Heart left ventricle (tissue), 16 donors: ENCODE results near the gene TMEM272. TPM values are rescaled to one million over a fixed set of nuclear protein-coding genes. Genes with fewer than 3 reads are reported as not detected.

Source experiments
- ATAC-seq, 4 donors: fragments of 200-7000 bp; cut with Tn5 transposase; one replicate each; pipeline ENCODE4 v1.9.1; 2020 to 2022; ENCODE audit warnings: moderate library complexity in 4 of 4, mild to moderate bottlenecking in 3 of 4, moderate number of reproducible peaks in 1 of 4
- DNase-seq, 5 donors: peaks; one replicate each; pipeline ENCODE4 v3.0.0-alpha.2; 2020
- H3K27ac ChIP-seq, 12 donors: fragments of 200-600 bp; sonication (generic) in 4 of 12; one replicate each; pipeline versions ENCODE4 v1.5.0 to v1.8.0; 2016 to 2022; ENCODE audit warnings: mild to moderate bottlenecking in 2 of 12
- H3K27me3 ChIP-seq, 9 donors: fragments of 200-600 bp; sonication (generic) in 2 of 9; one replicate each; pipeline versions ENCODE4 v1.5.1 to v1.8.0; 2016 to 2022; ENCODE audit warnings: mild to moderate bottlenecking in 3 of 9
- H3K36me3 ChIP-seq, 9 donors: fragments of 200-600 bp; sonication (generic) in 2 of 9; one replicate each; pipeline versions ENCODE4 v1.5.0 to v1.8.0; 2018 to 2022; ENCODE audit warnings: mild to moderate bottlenecking in 2 of 9
- H3K4me1 ChIP-seq, 12 donors: fragments of 200-600 bp; sonication (generic) in 4 of 12; one replicate each; pipeline versions ENCODE4 v1.5.0 to v1.8.0; 2016 to 2022; ENCODE audit warnings: mild to moderate bottlenecking in 3 of 12
- H3K4me3 ChIP-seq, 12 donors: fragments of 200-600 bp; sonication (generic) in 4 of 12; one replicate each; pipeline versions ENCODE4 v1.5.0 to v1.8.0; 2017 to 2022; ENCODE audit warnings: mild to moderate bottlenecking in 9 of 12, moderate library complexity in 4 of 12
- H3K9me3 ChIP-seq, 12 donors: fragments of 200-600 bp; sonication (generic) in 4 of 12; one replicate each; pipeline versions ENCODE4 v1.5.0 to v1.8.0; 2016 to 2022; ENCODE audit warnings: mild to moderate bottlenecking in 1 of 12
- POLR2A ChIP-seq, 2 donors: fragments of 450-650 bp; IDR thresholded peaks; one replicate each; pipeline ENCODE4 v1.6.1; 2017; ENCODE audit warnings: antibody characterized with exemption in 2 of 2, mild to moderate bottlenecking in 2 of 2, moderate library complexity in 2 of 2
- WGBS, 4 donors: extraction: QIAGEN DNeasy Blood & Tissue Kit in 2 of 4; methylation state at CpG; one replicate each; pipeline versions ENCODE4 v1.1.5 to v1.1.7; 2013 to 2018; 5-methylcytosine and 5-hydroxymethylcytosine counted together
- intact Hi-C, 10 donors: fragments of 100-400 bp; cut with DNase I; formaldehyde crosslinking; loops; one replicate each; pipeline versions ENCODE4 v1.11.1 to v1.14.2; 2022
- polyA plus RNA-seq, 2 donors: library from polyadenylated mRNA; stranded (reverse); fragments of 200-250 nt; gene quantifications; one replicate each; pipeline ENCODE4 v1.2.3, GENCODE V29; 2013
- total RNA-seq, 9 donors: library from RNA; depleted of rRNA in 2 of 9; stranded (reverse); fragments of >200 nt in 2 of 9; fragmentation: NEBNext Ultra II Directional in 3 of 9; extraction: Animal tissue kit (Norgen Biotek cat#: 25700) in 3 of 9; gene quantifications; one replicate each; pipeline versions ENCODE4 v1.1.0 to v1.2.4, GENCODE V29; 2016 to 2023
- TF ChIP-seq, protein P1 (sequence below), 12 donors: fragments of 200-600 bp; sonication (generic) in 4 of 12; IDR thresholded peaks; one replicate each; pipeline versions ENCODE4 v1.5.0 to v1.8.0; 2018 to 2022; ENCODE audit warnings: antibody characterized with exemption in 12 of 12, mild to moderate bottlenecking in 5 of 12
- donor health status: ischemic (EF 13 %, LVEDD 7.1; RV severe dilation, severe dysfunction).
- donor health status: healthy with polysubstance abuse.
- donor health status: DM: no; HTN: yes; CAD: no.
- donor health status: DM: no; HTN: no; CAD: no.
- donor health status: ischemic (EF 25% LVEDD 6.9; RV normal size, moderate dysfunction).
- donor health status: ischemic (EF 25% LVEDD 5.7; RV mildly dilated, moderate dysfunction).
- donor health status: healthy.
- donor health status: DM: yes; HTN: yes; CAD: no.
- donor health status: ischemic (EF 35%, LVEDD 5.7; RV mildly dilated, moderate dysfunction).
- donor health status: nonischemic (EF 11% LVEDD 7.7; RV severe dilation, severe dysfunction).
- donor health status: DM: yes; HTN: yes; CAD: no.
- donor health status: PGD.
- donor health status: ischemic (EF 29% LVEDD 5.4; RV normal size, mild dysfunction).
- donor health status: nonischemic (EF 23%, LVEDD 6.1; RV moderate dilation, normal function).

TMEM272 gene
- total and polyA plus RNA-seq, 11 donors, result 0.14 to 1.6 (median 0.33) TPM; not detected in 1

DNA sequence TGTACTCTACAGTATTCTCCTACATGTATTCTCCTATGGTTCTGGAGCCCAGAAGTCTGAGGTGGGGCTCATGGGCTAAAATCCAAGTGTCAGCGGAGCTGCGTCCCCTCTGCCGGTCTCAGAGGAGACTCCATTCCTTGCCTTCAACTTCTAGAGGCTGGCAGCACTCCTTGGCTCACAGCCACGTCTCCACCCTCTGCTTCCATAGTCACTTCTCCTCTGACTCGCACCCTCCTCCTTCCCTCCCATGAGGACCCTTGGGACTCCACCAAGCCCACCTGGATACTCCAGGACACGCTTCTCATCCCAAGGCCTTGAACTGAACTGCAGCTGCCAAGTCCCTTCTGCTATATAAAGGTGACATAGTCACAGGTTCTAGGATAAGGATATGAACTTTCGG is 68.8 kb downstream of the TMEM272 start:
- WGBS, 4 donors, result 86 to 93% (median 91%) methylated on average over 7 of the region's 7 CpGs
- H3K36me3 ChIP-seq, result peaks cover 0 to 11% (median 0%) of the 10 kb centered on the region in 9 donors
- intact Hi-C loops, result no loop called here
- TF ChIP-seq, protein P1, sequence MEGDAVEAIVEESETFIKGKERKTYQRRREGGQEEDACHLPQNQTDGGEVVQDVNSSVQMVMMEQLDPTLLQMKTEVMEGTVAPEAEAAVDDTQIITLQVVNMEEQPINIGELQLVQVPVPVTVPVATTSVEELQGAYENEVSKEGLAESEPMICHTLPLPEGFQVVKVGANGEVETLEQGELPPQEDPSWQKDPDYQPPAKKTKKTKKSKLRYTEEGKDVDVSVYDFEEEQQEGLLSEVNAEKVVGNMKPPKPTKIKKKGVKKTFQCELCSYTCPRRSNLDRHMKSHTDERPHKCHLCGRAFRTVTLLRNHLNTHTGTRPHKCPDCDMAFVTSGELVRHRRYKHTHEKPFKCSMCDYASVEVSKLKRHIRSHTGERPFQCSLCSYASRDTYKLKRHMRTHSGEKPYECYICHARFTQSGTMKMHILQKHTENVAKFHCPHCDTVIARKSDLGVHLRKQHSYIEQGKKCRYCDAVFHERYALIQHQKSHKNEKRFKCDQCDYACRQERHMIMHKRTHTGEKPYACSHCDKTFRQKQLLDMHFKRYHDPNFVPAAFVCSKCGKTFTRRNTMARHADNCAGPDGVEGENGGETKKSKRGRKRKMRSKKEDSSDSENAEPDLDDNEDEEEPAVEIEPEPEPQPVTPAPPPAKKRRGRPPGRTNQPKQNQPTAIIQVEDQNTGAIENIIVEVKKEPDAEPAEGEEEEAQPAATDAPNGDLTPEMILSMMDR (IDR thresholded peaks at IDR 0.05), result no peak
- TF ChIP-seq POLR2A (IDR thresholded peaks at IDR 0.05), result no peak
- DNase-seq, result no peak
- no peaks in the 10 kb centered on the region for H3K9me3 ChIP-seq
- no peaks in the 10 kb centered on the region for H3K27me3 ChIP-seq
- peaks cover 0 to 6% (median 0%) of the 10 kb centered on the region in 12 donors for H3K4me1 ChIP-seq
- ATAC-seq, result no peak
- H3K27ac ChIP-seq, result no peak overlapping the region
- no peak overlapping the region for H3K4me3 ChIP-seq

DNA sequence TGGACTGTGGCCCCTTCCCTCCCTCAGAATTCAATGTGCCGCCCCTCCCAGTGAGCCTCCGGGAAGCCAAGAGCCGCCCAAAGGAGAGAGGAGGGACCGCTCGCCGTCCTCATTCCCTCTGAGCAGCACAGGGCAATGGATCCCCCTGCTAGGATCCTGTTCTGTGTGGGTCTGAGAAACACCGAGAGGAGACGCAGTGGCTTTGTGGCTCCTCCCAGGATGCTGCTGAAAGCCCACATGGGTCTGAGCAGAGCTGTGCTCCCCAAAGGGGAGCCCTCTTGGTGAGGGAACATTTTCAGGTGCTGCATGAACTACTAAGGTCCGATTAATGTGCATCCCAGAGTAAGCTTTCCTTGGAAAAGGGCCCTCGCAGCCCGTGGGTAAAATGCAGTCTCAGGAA is 71.5 kb downstream of the TMEM272 start:
- DNase-seq (no peak), ATAC-seq (no peak)
- intact Hi-C loops, result no loop called here
- 87 to 95% (median 93%) methylated on average over 11 of the region's 11 CpGs for WGBS, 4 donors
- Histone ChIP-seq H3K36me3 (peaks cover 0 to 15% (median 5%) of the 10 kb centered on the region in 9 donors), H3K4me3 (no peak overlapping the region), H3K27ac (no peak overlapping the region), H3K9me3 (no peaks in the 10 kb centered on the region), H3K27me3 (no peaks in the 10 kb centered on the region), H3K4me1 (peaks cover 0 to 32% (median 20%) of the 10 kb centered on the region in 12 donors)
- TF ChIP-seq, protein P1 (IDR thresholded peaks at IDR 0.05), result no peak
- TF ChIP-seq POLR2A (IDR thresholded peaks at IDR 0.05), result no peak

DNA sequence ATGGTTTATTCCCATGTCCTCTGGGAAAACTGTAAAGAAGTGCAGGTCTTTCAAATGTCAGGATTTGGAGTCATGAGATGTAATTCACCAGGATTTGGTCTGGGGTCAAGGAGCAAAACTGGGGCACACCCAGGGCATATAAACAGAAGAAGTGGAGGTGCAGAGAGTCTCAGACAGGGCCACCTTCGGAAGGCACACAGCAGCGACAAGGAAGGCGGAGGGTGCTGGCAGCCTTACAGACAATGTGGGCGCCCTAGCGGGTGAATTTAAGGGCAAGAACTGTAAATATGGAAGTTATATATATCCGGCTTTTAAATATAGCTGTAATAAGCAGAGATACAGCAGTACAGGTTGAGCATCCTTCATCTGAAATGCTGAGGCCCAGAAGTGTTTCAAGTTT is 72.2 kb downstream of the TMEM272 start:
- no peak for TF ChIP-seq POLR2A (IDR thresholded peaks at IDR 0.05)
- TF ChIP-seq, protein P1 (IDR thresholded peaks at IDR 0.05), result no peak
- H3K27me3 ChIP-seq, result no peaks in the 10 kb centered on the region
- no peaks in the 10 kb centered on the region for H3K9me3 ChIP-seq
- H3K27ac ChIP-seq, result no peak overlapping the region
- no peak for ATAC-seq
- no peak overlapping the region for H3K4me3 ChIP-seq
- intact Hi-C loops, result no loop called here
- H3K4me1 ChIP-seq, result peaks cover 0 to 37% (median 23%) of the 10 kb centered on the region in 12 donors
- no peak for DNase-seq
- WGBS, 4 donors, result 94 to 97% (median 96%) methylated on average over 6 of the region's 6 CpGs
- peaks cover 0 to 15% (median 5%) of the 10 kb centered on the region in 9 donors for H3K36me3 ChIP-seq

DNA sequence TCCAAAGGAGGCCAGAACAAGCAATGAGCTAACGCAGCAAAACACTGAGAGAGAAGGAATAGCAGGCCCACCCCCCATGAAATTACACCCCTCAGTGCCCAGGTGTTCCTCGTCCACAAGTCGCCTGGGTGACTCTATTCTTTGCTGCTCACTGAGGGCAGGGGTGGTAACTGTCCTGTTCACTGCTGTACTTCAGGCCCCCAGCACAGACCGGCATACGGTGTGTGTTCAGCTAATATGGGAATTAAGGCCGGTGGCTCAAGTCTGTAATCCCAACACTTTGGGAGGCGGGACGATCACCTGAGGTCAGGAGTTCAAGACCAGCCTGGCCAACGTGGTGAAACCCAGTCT is 72.9 kb downstream of the TMEM272 start:
- Histone ChIP-seq H3K27me3 (no peaks in the 10 kb centered on the region), H3K4me1 (peaks cover 0 to 37% (median 23%) of the 10 kb centered on the region in 12 donors), H3K9me3 (no peaks in the 10 kb centered on the region), H3K27ac (peak overlapping the region in 1 of 12 donors; percentile 74), H3K4me3 (no peak overlapping the region), H3K36me3 (peaks cover 0 to 16% (median 5%) of the 10 kb centered on the region in 9 donors)
- intact Hi-C loops, result no loop called here
- DNase-seq (no peak), ATAC-seq (no peak)
- no peak for TF ChIP-seq POLR2A (IDR thresholded peaks at IDR 0.05)
- TF ChIP-seq, protein P1 (IDR thresholded peaks at IDR 0.05), result no peak
- WGBS, 4 donors, result 89 to 91% (median 89%) methylated on average over 8 to 9 of the region's 9 CpGs
